ENCODE results near the gene TMEM176B.

TMEM176B gene

GRCh38 chr7:150823043-150823442, 22.9 kb upstream of the TMEM176B start:
- H3K4me3 ChIP-seq (ENCODE audit: low read depth, low read length): no peak overlapping the region
- DNase-seq (ENCODE audit: low read depth): no peak
- no peak for TF ChIP-seq CTCF (IDR thresholded peaks at IDR 0.05; ENCODE audit: control insufficient read depth, extremely low read depth, insufficient read depth)

- H3K4me3 ChIP-seq (ENCODE audit: low read depth, low read length): no peak overlapping the region
- DNase-seq (ENCODE audit: low read depth): no peak
- TF ChIP-seq CTCF (IDR thresholded peaks at IDR 0.05; ENCODE audit: control insufficient read depth, extremely low read depth, insufficient read depth): no peak
These were observed 20.5 kb upstream of the TMEM176B start for GRCh38 chr7:150820578-150821198.

- TF ChIP-seq CTCF (IDR thresholded peaks at IDR 0.05; ENCODE audit: control insufficient read depth, extremely low read depth, insufficient read depth): no peak
- DNase-seq (ENCODE audit: low read depth): no peak
- no peak overlapping the region for H3K4me3 ChIP-seq (ENCODE audit: low read depth, low read length)
These were observed 20.0 kb upstream of the TMEM176B start for GRCh38 chr7:150820148-150820547.

GRCh38 chr7:150818971-150819370, 18.8 kb upstream of the TMEM176B start:
- no peak for DNase-seq (ENCODE audit: low read depth)
- no peak for TF ChIP-seq CTCF (IDR thresholded peaks at IDR 0.05; ENCODE audit: control insufficient read depth, extremely low read depth, insufficient read depth)
- no peak overlapping the region for H3K4me3 ChIP-seq (ENCODE audit: low read depth, low read length)

GRCh38 chr7:150814328-150815001, 14.3 kb upstream of the TMEM176B start:
- TF ChIP-seq CTCF (IDR thresholded peaks at IDR 0.05; ENCODE audit: control insufficient read depth, extremely low read depth, insufficient read depth): no peak
- H3K4me3 ChIP-seq (ENCODE audit: low read depth, low read length): no peak overlapping the region
- no peak for DNase-seq (ENCODE audit: low read depth)

GRCh38 chr7:150807616-150808438, 7.7 kb upstream of the TMEM176B start:
- 0 out of 2 replicates have a peak overlapping the region, but pooled peaks have one; percentile 18 for H3K4me3 ChIP-seq (ENCODE audit: low read depth, low read length)
- DNase-seq (ENCODE audit: low read depth): peak; percentile 13

- no peak for DNase-seq (ENCODE audit: low read depth)
- TF ChIP-seq CTCF (IDR thresholded peaks at IDR 0.05; ENCODE audit: control insufficient read depth, extremely low read depth, insufficient read depth): no peak
- H3K4me3 ChIP-seq (ENCODE audit: low read depth, low read length): no peak overlapping the region
These were observed 6.7 kb upstream of the TMEM176B start for GRCh38 chr7:150806863-150807262.
